Measurements from ENCODE around the gene ZNF222. TPM values are rescaled to one million over a fixed set of nuclear protein-coding genes. Genes with fewer than 3 reads are reported as not detected.

Gene ZNF222
- total RNA-seq, 1 donor from 2014 or later, result 0.43 TPM

- no peaks in the 10 kb centered on the region for H3K27me3 ChIP-seq
- intact Hi-C loops (cut with DNase I), result no loop called here
- no peak overlapping the region for H3K4me3 ChIP-seq
- H3K9me3 ChIP-seq, result peaks cover 39 to 66% of the 10 kb centered on the region in 2 donors
- H3K27ac ChIP-seq, result no peak overlapping the region
- no peak for DNase-seq (ENCODE audit: low spot score in 2 of 2)
- peaks cover 56 to 65% of the 10 kb centered on the region in 2 donors for H3K36me3 ChIP-seq
- no peak for TF ChIP-seq CTCF (IDR thresholded peaks at IDR 0.05)
- peaks cover 0 to 6% of the 10 kb centered on the region in 2 donors for H3K4me1 ChIP-seq
These were observed 17.7 kb upstream of the ZNF222 start for GRCh38 chr19:44007473-44007872.

- TF ChIP-seq CTCF (IDR thresholded peaks at IDR 0.05), result no peak
- intact Hi-C loops (cut with DNase I), result no loop called here
- Histone ChIP-seq H3K9me3 (peaks cover 47 to 90% of the 10 kb centered on the region in 2 donors), H3K4me1 (no peaks in the 10 kb centered on the region), H3K27me3 (no peaks in the 10 kb centered on the region), H3K36me3 (peaks cover 56 to 74% of the 10 kb centered on the region in 2 donors), H3K27ac (no peak overlapping the region), H3K4me3 (no peak overlapping the region)
- no peak for DNase-seq (ENCODE audit: low spot score in 2 of 2)
These were observed 14.7 kb upstream of the ZNF222 start for GRCh38 chr19:44010468-44010867.

- Histone ChIP-seq H3K27ac (no peak overlapping the region), H3K9me3 (peaks cover 0 to 11% of the 10 kb centered on the region in 2 donors), H3K27me3 (no peaks in the 10 kb centered on the region), H3K4me3 (no peak overlapping the region), H3K36me3 (no peaks in the 10 kb centered on the region), H3K4me1 (no peaks in the 10 kb centered on the region)
- intact Hi-C loops (cut with DNase I), result no loop called here
- no peak for DNase-seq (ENCODE audit: low spot score in 2 of 2)
- no peak for TF ChIP-seq CTCF (IDR thresholded peaks at IDR 0.05)
These were observed 5.7 kb upstream of the ZNF222 start for GRCh38 chr19:44019498-44019897.

GRCh38 chr19:44021221-44021620 lies 4.0 kb upstream of the ZNF222 start:
- Histone ChIP-seq H3K4me1 (peaks cover 2 to 3% of the 10 kb centered on the region in 2 donors), H3K27ac (no peak overlapping the region), H3K4me3 (no peak overlapping the region), H3K9me3 (peaks cover 0 to 5% of the 10 kb centered on the region in 2 donors), H3K27me3 (no peaks in the 10 kb centered on the region), H3K36me3 (no peaks in the 10 kb centered on the region)
- intact Hi-C loops (cut with DNase I), result no loop called here
- DNase-seq (ENCODE audit: low spot score in 2 of 2), result no peak
- TF ChIP-seq CTCF (IDR thresholded peaks at IDR 0.05), result no peak

GRCh38 chr19:44024900-44025216 lies 321 bp upstream of the ZNF222 start:
- Histone ChIP-seq H3K27ac (peak overlapping the region in 1 of 2 donors; percentile 57), H3K27me3 (no peaks in the 10 kb centered on the region), H3K9me3 (peaks cover 12 to 27% of the 10 kb centered on the region in 2 donors), H3K4me3 (peak overlapping the region; percentile 70 to 84), H3K36me3 (peaks cover 31 to 33% of the 10 kb centered on the region in 2 donors), H3K4me1 (peaks cover 2 to 3% of the 10 kb centered on the region in 2 donors)
- intact Hi-C loops (cut with DNase I), result loop anchor here (1.0 kb wide), 2 partner anchors 23 to 26 kb away; partner anchors contain the start of gene ZNF230
- DNase-seq (ENCODE audit: low spot score in 2 of 2), result no peak
- TF ChIP-seq CTCF (IDR thresholded peaks at IDR 0.05), result no peak

- Histone ChIP-seq H3K4me3 (no peak overlapping the region), H3K27ac (no peak overlapping the region), H3K36me3 (peaks cover 49 to 51% of the 10 kb centered on the region in 2 donors), H3K27me3 (no peaks in the 10 kb centered on the region), H3K9me3 (peaks cover 30 to 44% of the 10 kb centered on the region in 2 donors), H3K4me1 (peaks cover 2 to 3% of the 10 kb centered on the region in 2 donors)
- no peak for TF ChIP-seq CTCF (IDR thresholded peaks at IDR 0.05)
- intact Hi-C loops (cut with DNase I), result no loop called here
- no peak for DNase-seq (ENCODE audit: low spot score in 2 of 2)
These were observed 1.4 kb downstream of the ZNF222 start for GRCh38 chr19:44026622-44027021.

All from ascending aorta (tissue), 2 donors.